ENCODE measurements around the gene NKIRAS2. TPM values are rescaled to one million over a fixed set of nuclear protein-coding genes. Genes with fewer than 3 reads are reported as not detected.

NKIRAS2 gene
- total and polyA plus RNA-seq, 2 of the 13 experiments (the other 11 are each of a cell fraction or from before 2014, with no cell fraction given): 27.9 to 42.0 TPM

DNA sequence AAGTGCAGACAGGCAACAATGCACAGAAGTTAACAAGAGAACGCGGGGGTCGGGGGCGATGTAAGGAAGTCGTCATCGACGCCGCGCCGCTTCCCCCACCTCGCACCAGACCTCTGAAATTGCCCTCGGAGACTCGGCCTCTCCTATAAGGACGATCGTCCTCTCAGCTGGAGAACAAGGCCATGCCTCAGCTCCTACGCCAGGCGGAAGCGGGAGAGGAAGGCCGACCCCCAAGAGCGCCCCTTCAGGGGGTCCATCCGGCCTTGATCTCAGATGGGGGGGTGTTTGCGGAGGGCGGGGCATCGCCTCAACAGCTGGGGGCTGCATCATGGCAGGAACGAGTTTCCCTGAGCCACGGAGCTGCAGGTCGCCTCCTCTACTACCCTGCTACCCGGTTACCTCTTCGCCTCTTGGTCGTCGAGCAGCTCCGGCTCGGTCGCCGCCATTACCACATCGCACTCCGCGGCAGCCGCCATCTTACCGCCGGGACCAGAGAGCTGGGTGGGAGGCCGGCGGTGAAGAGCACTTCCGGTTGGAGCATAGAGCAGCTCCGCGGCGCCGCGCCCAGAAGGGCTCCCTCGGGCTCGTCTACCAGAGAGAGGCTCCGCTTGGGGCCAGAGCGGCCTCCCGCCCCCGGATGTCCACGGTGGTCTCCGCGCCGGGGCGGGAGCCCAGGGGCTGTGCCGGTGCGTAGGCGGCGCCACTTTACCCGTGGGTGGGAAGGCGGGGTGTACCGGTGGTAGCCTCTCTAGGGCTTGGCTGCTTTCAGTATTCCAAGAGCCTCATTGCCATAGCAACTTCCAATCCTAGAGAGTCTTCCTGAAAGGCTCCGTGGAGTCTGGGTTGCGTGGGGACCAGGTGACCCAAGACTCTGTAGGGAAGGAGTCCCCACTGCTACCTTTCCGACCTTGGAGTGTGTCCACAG lies 2.7 kb upstream of the NKIRAS2 start, which contains the start of gene DNAJC7 (continued):
- TF ChIP-seq, protein P1, sequence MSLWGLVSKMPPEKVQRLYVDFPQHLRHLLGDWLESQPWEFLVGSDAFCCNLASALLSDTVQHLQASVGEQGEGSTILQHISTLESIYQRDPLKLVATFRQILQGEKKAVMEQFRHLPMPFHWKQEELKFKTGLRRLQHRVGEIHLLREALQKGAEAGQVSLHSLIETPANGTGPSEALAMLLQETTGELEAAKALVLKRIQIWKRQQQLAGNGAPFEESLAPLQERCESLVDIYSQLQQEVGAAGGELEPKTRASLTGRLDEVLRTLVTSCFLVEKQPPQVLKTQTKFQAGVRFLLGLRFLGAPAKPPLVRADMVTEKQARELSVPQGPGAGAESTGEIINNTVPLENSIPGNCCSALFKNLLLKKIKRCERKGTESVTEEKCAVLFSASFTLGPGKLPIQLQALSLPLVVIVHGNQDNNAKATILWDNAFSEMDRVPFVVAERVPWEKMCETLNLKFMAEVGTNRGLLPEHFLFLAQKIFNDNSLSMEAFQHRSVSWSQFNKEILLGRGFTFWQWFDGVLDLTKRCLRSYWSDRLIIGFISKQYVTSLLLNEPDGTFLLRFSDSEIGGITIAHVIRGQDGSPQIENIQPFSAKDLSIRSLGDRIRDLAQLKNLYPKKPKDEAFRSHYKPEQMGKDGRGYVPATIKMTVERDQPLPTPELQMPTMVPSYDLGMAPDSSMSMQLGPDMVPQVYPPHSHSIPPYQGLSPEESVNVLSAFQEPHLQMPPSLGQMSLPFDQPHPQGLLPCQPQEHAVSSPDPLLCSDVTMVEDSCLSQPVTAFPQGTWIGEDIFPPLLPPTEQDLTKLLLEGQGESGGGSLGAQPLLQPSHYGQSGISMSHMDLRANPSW (CRISPR knock-in tag; IDR thresholded peaks at IDR 0.05; ENCODE audit: borderline replicate concordance): no peak; the same call in 1 of the 2 replicates
- TF ChIP-seq AHDC1 (CRISPR knock-in tag; IDR thresholded peaks at IDR 0.05; ENCODE audit: borderline replicate concordance): peak; percentile 71; the same call in 1 of the 2 replicates
- peak; percentile 90 for TF ChIP-seq THAP7 (CRISPR knock-in tag; IDR thresholded peaks at IDR 0.05)
- no peak for TF ChIP-seq ZNF44 (CRISPR knock-in tag; IDR thresholded peaks at IDR 0.05)
- peak; percentile 94 for TF ChIP-seq DMAP1 (CRISPR knock-in tag; IDR thresholded peaks at IDR 0.05)
- peak; percentile 95 for TF ChIP-seq IRF2 (CRISPR knock-in tag; IDR thresholded peaks at IDR 0.05)
- TF ChIP-seq NRL (CRISPR knock-in tag; IDR thresholded peaks at IDR 0.05; ENCODE audit: borderline replicate concordance): peak; percentile 99
- peak; percentile 12; the same call in 1 of the 2 replicates for TF ChIP-seq PRDM15 (CRISPR knock-in tag; IDR thresholded peaks at IDR 0.05)
- TF ChIP-seq, protein P2, sequence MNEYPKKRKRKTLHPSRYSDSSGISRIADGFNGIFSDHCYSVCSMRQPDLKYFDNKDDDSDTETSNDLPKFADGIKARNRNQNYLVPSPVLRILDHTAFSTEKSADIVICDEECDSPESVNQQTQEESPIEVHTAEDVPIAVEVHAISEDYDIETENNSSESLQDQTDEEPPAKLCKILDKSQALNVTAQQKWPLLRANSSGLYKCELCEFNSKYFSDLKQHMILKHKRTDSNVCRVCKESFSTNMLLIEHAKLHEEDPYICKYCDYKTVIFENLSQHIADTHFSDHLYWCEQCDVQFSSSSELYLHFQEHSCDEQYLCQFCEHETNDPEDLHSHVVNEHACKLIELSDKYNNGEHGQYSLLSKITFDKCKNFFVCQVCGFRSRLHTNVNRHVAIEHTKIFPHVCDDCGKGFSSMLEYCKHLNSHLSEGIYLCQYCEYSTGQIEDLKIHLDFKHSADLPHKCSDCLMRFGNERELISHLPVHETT (CRISPR knock-in tag; conservative IDR thresholded peaks at IDR 0.05): peak; percentile 100
- no peak for TF ChIP-seq TRIM24 (CRISPR knock-in tag; IDR thresholded peaks at IDR 0.05)
- TF ChIP-seq ZNF382 (CRISPR knock-in tag; IDR thresholded peaks at IDR 0.05; ENCODE audit: borderline replicate concordance): no peak
- TF ChIP-seq MZF1 (CRISPR knock-in tag; IDR thresholded peaks at IDR 0.05; ENCODE audit: borderline replicate concordance): peak; percentile 39; the same call in 1 of the 2 replicates
- no peak for TF ChIP-seq HNRNPK (IDR thresholded peaks at IDR 0.05; ENCODE audit: low read depth, low read length, poor library complexity, severe bottlenecking)

Data from HepG2 (cell line).